ENCODE results near the gene CYBC1. TPM values are rescaled to one million over a fixed set of nuclear protein-coding genes. Genes with fewer than 3 reads are reported as not detected.
A peak's percentile ranks its signal among the peaks of the same experiment; 100 is the strongest.

The CYBC1 gene
- polyA plus RNA-seq, 3 donors: 160 to 225 (median 217) TPM

DNA sequence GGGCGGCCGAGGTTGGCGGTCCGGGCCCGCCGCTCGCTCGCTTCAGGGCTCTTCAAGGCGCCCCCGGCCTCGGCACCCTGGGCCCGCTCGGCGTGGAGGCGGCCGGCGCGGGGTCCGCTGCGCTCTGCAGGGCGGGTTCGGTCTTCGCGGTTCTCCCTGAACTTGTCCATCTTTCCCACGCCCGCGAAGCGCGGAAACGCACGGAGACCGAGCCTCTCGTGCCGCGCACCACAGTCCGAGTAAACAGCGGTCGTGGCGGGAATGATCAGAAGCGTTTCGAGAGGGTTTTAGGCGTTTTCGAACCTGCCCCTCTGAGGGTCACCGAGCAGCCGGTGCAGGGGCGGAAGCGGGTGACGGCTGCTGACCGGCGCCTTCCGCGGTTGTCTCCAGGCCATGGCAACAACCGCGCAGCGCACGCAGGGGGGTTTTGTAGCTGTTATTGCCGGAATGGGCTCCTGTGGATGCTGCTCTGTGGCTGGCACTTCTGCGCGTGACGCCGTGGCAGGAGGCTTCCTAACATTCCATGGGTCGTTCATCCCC, 8.4 kb upstream of the CYBC1 start:
- Histone ChIP-seq H3K9me3 (replicated peaks in 1 of 2; ENCODE audit: control insufficient read depth in 1 of 2, insufficient read depth in 1 of 2, low read length in 2 of 2) (no peaks in the 10 kb centered on the region), H3K27me3 (ENCODE audit: control insufficient read depth in 2 of 2, insufficient read depth in 2 of 2, low read length in 2 of 2) (no peaks in the 10 kb centered on the region), H3K4me3 (replicated peaks in 1 of 3; ENCODE audit: low read depth in 2 of 3, low read length in 3 of 3) (peak overlapping the region; percentile 78 to 89 (median 86)), H3K4me1 (ENCODE audit: control insufficient read depth in 1 of 2, insufficient read depth in 2 of 2, low read length in 2 of 2) (peaks cover 30 to 36% of the 10 kb centered on the region in 2 donors), H3K36me3 (replicated peaks in 1 of 2; ENCODE audit: control insufficient read depth in 1 of 2, insufficient read depth in 2 of 2, low read length in 2 of 2) (peaks cover 34 to 41% of the 10 kb centered on the region in 2 donors), H4K20me1 (ENCODE audit: insufficient read depth, low read length) (peaks cover 31% of the 10 kb centered on the region), H3K27ac (ENCODE audit: low read depth in 1 of 2, low read length in 2 of 2) (peak overlapping the region in 1 of 2 donors; percentile 99), H3K9ac (ENCODE audit: insufficient read depth, low read length, poor library complexity, severe bottlenecking) (peak overlapping the region; percentile 99), H3K4me2 (replicated peaks; ENCODE audit: extremely low read depth, low read length, poor library complexity, severe bottlenecking) (peak overlapping the region; percentile 96), H3K79me2 (ENCODE audit: insufficient read depth, low read length) (peaks cover 26% of the 10 kb centered on the region), H2AFZ (ENCODE audit: insufficient read depth, low read depth, low read length, poor library complexity, severe bottlenecking) (peak overlapping the region; percentile 78)
- H3K4me3 Mint-ChIP-seq: peak overlapping the region; percentile 88 to 94
- TF ChIP-seq, protein P1, sequence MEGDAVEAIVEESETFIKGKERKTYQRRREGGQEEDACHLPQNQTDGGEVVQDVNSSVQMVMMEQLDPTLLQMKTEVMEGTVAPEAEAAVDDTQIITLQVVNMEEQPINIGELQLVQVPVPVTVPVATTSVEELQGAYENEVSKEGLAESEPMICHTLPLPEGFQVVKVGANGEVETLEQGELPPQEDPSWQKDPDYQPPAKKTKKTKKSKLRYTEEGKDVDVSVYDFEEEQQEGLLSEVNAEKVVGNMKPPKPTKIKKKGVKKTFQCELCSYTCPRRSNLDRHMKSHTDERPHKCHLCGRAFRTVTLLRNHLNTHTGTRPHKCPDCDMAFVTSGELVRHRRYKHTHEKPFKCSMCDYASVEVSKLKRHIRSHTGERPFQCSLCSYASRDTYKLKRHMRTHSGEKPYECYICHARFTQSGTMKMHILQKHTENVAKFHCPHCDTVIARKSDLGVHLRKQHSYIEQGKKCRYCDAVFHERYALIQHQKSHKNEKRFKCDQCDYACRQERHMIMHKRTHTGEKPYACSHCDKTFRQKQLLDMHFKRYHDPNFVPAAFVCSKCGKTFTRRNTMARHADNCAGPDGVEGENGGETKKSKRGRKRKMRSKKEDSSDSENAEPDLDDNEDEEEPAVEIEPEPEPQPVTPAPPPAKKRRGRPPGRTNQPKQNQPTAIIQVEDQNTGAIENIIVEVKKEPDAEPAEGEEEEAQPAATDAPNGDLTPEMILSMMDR (IDR thresholded peaks at IDR 0.05): no peak
- H3K4me1 Mint-ChIP-seq: peaks cover 27% of the 10 kb centered on the region
- WGBS (ENCODE audit: insufficient coverage): under 1% methylated on average over 62 of the region's 62 CpGs
- H3K27me3 Mint-ChIP-seq (ENCODE audit: low read depth in 3 of 3): peaks cover 0 to 1% (median 0%) of the 10 kb centered on the region in 3 donors
- intact Hi-C loops (cut with micrococcal nuclease): loop anchor here in 1 of 2 donors (1.0 to 10.0 kb wide), 4 partner anchors 9 to 424 kb away; partner anchors contain the start of genes CYBC1, DCXR, RAB40B and RAC3
- H3K36me3 Mint-ChIP-seq: peaks cover 36 to 43% of the 10 kb centered on the region in 2 donors
- H3K27ac Mint-ChIP-seq: peak overlapping the region; percentile 81 to 96 (median 89)
- peak; percentile 12 to 46 (median 33) for DNase-seq
- peaks cover 0 to 4% (median 2%) of the 10 kb centered on the region in 7 donors for H3K9me3 Mint-ChIP-seq

DNA sequence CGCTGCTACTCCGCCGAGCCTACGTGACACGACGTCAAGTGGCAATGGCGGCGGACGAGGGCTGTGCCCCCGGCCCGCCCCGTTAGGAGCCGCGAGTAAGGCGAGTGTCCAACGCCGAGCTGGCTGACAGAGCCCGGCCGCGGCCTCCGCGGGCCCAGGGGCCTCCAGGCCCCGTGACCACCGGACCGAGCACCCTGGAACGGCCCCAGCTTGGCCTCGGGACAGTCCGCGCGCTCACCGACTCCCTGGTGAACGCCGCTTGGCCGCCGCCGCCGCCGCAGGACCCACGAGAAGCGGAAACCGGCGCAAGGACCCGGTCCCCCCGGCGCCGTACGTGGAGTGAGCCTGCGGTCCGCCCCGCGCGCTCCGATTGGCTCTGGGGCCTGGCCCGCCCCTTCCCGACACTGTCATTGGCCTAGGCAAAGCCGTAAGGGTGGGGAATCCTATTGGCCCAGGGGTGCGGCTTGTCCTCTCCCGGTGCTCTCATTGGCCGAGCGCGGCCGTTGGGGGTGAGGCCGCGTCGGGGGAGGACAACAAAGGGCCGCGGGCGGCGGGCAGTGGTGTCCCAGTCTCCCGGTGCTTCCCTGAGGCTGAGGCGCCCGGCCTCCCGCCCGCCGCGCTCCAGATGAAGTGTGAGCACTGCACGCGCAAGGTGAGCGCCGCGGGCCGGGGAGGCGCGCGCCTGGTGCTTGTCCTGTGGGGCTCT, 7.8 kb upstream of the CYBC1 start, which contains the start of gene NARF:
TSS of gene NARF (plus strand) at position 563 of the 706 bp plus-strand sequence. CDS start at position 626, 63 bp downstream.
- Histone ChIP-seq H3K27ac (ENCODE audit: low read depth in 1 of 2, low read length in 2 of 2) (peak within 1 kb of the TSS; percentile 95 to 99), H3K4me1 (ENCODE audit: control insufficient read depth in 1 of 2, insufficient read depth in 2 of 2, low read length in 2 of 2) (peaks cover 30 to 36% of the 10 kb centered on the region in 2 donors), H3K4me3 (replicated peaks in 1 of 3; ENCODE audit: low read depth in 2 of 3, low read length in 3 of 3) (peak within 1 kb of the TSS; percentile 78 to 89 (median 86)), H4K20me1 (ENCODE audit: insufficient read depth, low read length) (peaks cover 25% of the 10 kb centered on the region), H3K9me3 (replicated peaks in 1 of 2; ENCODE audit: control insufficient read depth in 1 of 2, insufficient read depth in 1 of 2, low read length in 2 of 2) (no peaks in the 10 kb centered on the region), H3K4me2 (replicated peaks; ENCODE audit: extremely low read depth, low read length, poor library complexity, severe bottlenecking) (peak within 1 kb of the TSS; percentile 96), H3K9ac (ENCODE audit: insufficient read depth, low read length, poor library complexity, severe bottlenecking) (peak within 1 kb of the TSS; percentile 99), H3K79me2 (ENCODE audit: insufficient read depth, low read length) (peaks cover 26% of the 10 kb centered on the region), H3K27me3 (ENCODE audit: control insufficient read depth in 2 of 2, insufficient read depth in 2 of 2, low read length in 2 of 2) (no peaks in the 10 kb centered on the region), H2AFZ (ENCODE audit: insufficient read depth, low read depth, low read length, poor library complexity, severe bottlenecking) (peak within 1 kb of the TSS; percentile 78), H3K36me3 (replicated peaks in 1 of 2; ENCODE audit: control insufficient read depth in 1 of 2, insufficient read depth in 2 of 2, low read length in 2 of 2) (peaks cover 28 to 35% of the 10 kb centered on the region in 2 donors)
- Mint-ChIP-seq H3K9me3 (peaks cover 0 to 6% (median 2%) of the 10 kb centered on the region in 7 donors), H3K4me3 (peak within 1 kb of the TSS; percentile 88 to 94), H3K36me3 (peaks cover 31 to 38% of the 10 kb centered on the region in 2 donors), H3K4me1 (peaks cover 27% of the 10 kb centered on the region), H3K27ac (peak within 1 kb of the TSS; percentile 97 to 99 (median 99)), H3K27me3 (ENCODE audit: low read depth in 3 of 3) (peaks cover 0 to 1% (median 0%) of the 10 kb centered on the region in 3 donors)
- WGBS (ENCODE audit: insufficient coverage): under 1% methylated on average over 85 of the region's 85 CpGs
- TF ChIP-seq, protein P1 (IDR thresholded peaks at IDR 0.05): no peak
- DNase-seq: peak; percentile 96 to 97 (median 97)
- intact Hi-C loops (cut with micrococcal nuclease): loop anchor here in 1 of 2 donors (1.0 to 10.0 kb wide), 4 partner anchors 8 to 424 kb away; partner anchors contain the start of genes CYBC1, DCXR, RAB40B and RAC3
